ENCODE measurements around the gene FARS2.
A peak's percentile ranks its signal among the peaks of the same experiment; 100 is the strongest.

FARS2 gene

GRCh38 chr6:5667737-5668136 is 406.4 kb downstream of the FARS2 start:
- Histone ChIP-seq H3K27ac (ENCODE audit: low read depth, low read length) (no peak overlapping the region), H3K4ac (ENCODE audit: low read depth, low read length) (no peak overlapping the region), H2AK5ac (ENCODE audit: low read length) (no peak overlapping the region), H3K79me2 (ENCODE audit: control insufficient read depth, insufficient read depth, low read length, poor library complexity) (no peaks in the 10 kb centered on the region), H3K4me3 (ENCODE audit: low read depth, low read length) (no peak overlapping the region), H4K91ac (ENCODE audit: low read depth, low read length) (no peak overlapping the region), H4K12ac (ENCODE audit: low read depth, low read length) (no peak overlapping the region), H3K36me3 (ENCODE audit: control insufficient read depth in 1 of 2, insufficient read depth in 2 of 2, low read length in 2 of 2) (no peaks in the 10 kb centered on the region), H3K4me1 (ENCODE audit: control insufficient read depth in 1 of 2, insufficient read depth in 2 of 2, low read length in 2 of 2) (peaks cover 2 to 6% of the 10 kb centered on the region in 2 experiments), H3K4me2 (ENCODE audit: low read length) (no peak overlapping the region), H3K23ac (ENCODE audit: low read length) (no peak overlapping the region), H2AFZ (ENCODE audit: insufficient read depth, low read length, poor library complexity) (no peak overlapping the region), H3K9ac (ENCODE audit: low read length) (no peak overlapping the region), H4K8ac (ENCODE audit: low read depth, low read length) (no peak overlapping the region), H3K27me3 (ENCODE audit: insufficient read depth, low read length) (no peaks in the 10 kb centered on the region), H2BK5ac (ENCODE audit: low read depth, low read length, poor library complexity) (no peak overlapping the region), H3K79me1 (ENCODE audit: low read length) (no peaks in the 10 kb centered on the region), H3K9me3 (ENCODE audit: insufficient read depth, low read depth, low read length) (no peaks in the 10 kb centered on the region), H2BK12ac (ENCODE audit: low read length) (no peak overlapping the region), H3K18ac (ENCODE audit: low read length) (no peak overlapping the region), H2BK120ac (ENCODE audit: insufficient read depth, low read length, poor library complexity) (no peak overlapping the region), H3K14ac (ENCODE audit: low read length) (no peak overlapping the region)
- DNase-seq: no peak
- WGBS (ENCODE audit: extremely low coverage, insufficient coverage, insufficient read length): no CpG with 5 or more reads among the region's 5 CpGs

GRCh38 chr6:5670381-5670780 is 409.1 kb downstream of the FARS2 start:
- no peak overlapping the region for H3K9ac ChIP-seq (ENCODE audit: low read length)
- no peak overlapping the region for H4K8ac ChIP-seq (ENCODE audit: low read depth, low read length)
- no peak overlapping the region for H3K27ac ChIP-seq (ENCODE audit: low read depth, low read length)
- H3K4me2 ChIP-seq (ENCODE audit: low read length): no peak overlapping the region
- no peaks in the 10 kb centered on the region for H3K79me2 ChIP-seq (ENCODE audit: control insufficient read depth, insufficient read depth, low read length, poor library complexity)
- H3K23ac ChIP-seq (ENCODE audit: low read length): no peak overlapping the region
- no peak overlapping the region for H2BK5ac ChIP-seq (ENCODE audit: low read depth, low read length, poor library complexity)
- no peak overlapping the region for H2AK5ac ChIP-seq (ENCODE audit: low read length)
- no peaks in the 10 kb centered on the region for H3K9me3 ChIP-seq (ENCODE audit: insufficient read depth, low read depth, low read length)
- H4K12ac ChIP-seq (ENCODE audit: low read depth, low read length): no peak overlapping the region
- no peaks in the 10 kb centered on the region for H3K36me3 ChIP-seq (ENCODE audit: control insufficient read depth in 1 of 2, insufficient read depth in 2 of 2, low read length in 2 of 2)
- H3K79me1 ChIP-seq (ENCODE audit: low read length): no peaks in the 10 kb centered on the region
- WGBS (ENCODE audit: extremely low coverage, insufficient coverage, insufficient read length): no CpG with 5 or more reads among the region's 2 CpGs
- H3K27me3 ChIP-seq (ENCODE audit: insufficient read depth, low read length): no peaks in the 10 kb centered on the region
- DNase-seq: no peak
- H2BK12ac ChIP-seq (ENCODE audit: low read length): no peak overlapping the region
- no peak overlapping the region for H2AFZ ChIP-seq (ENCODE audit: insufficient read depth, low read length, poor library complexity)
- no peak overlapping the region for H3K4me3 ChIP-seq (ENCODE audit: low read depth, low read length)
- no peak overlapping the region for H3K18ac ChIP-seq (ENCODE audit: low read length)
- H3K4ac ChIP-seq (ENCODE audit: low read depth, low read length): no peak overlapping the region
- no peak overlapping the region for H2BK120ac ChIP-seq (ENCODE audit: insufficient read depth, low read length, poor library complexity)
- H4K91ac ChIP-seq (ENCODE audit: low read depth, low read length): no peak overlapping the region
- no peak overlapping the region for H3K14ac ChIP-seq (ENCODE audit: low read length)
- H3K4me1 ChIP-seq (ENCODE audit: control insufficient read depth in 1 of 2, insufficient read depth in 2 of 2, low read length in 2 of 2): no peaks in the 10 kb centered on the region

- no peak overlapping the region for H3K14ac ChIP-seq (ENCODE audit: low read length)
- no peak overlapping the region for H3K4me3 ChIP-seq (ENCODE audit: low read depth, low read length)
- no peaks in the 10 kb centered on the region for H3K79me2 ChIP-seq (ENCODE audit: control insufficient read depth, insufficient read depth, low read length, poor library complexity)
- no peak overlapping the region for H3K27ac ChIP-seq (ENCODE audit: low read depth, low read length)
- no peak overlapping the region for H3K9ac ChIP-seq (ENCODE audit: low read length)
- WGBS (ENCODE audit: extremely low coverage, insufficient coverage, insufficient read length): no CpG with 5 or more reads among the region's 7 CpGs
- no peak overlapping the region for H2AK5ac ChIP-seq (ENCODE audit: low read length)
- no peaks in the 10 kb centered on the region for H3K36me3 ChIP-seq (ENCODE audit: control insufficient read depth in 1 of 2, insufficient read depth in 2 of 2, low read length in 2 of 2)
- no peak overlapping the region for H4K91ac ChIP-seq (ENCODE audit: low read depth, low read length)
- H2AFZ ChIP-seq (ENCODE audit: insufficient read depth, low read length, poor library complexity): no peak overlapping the region
- H2BK12ac ChIP-seq (ENCODE audit: low read length): no peak overlapping the region
- no peaks in the 10 kb centered on the region for H3K27me3 ChIP-seq (ENCODE audit: insufficient read depth, low read length)
- no peak overlapping the region for H2BK5ac ChIP-seq (ENCODE audit: low read depth, low read length, poor library complexity)
- no peak overlapping the region for H2BK120ac ChIP-seq (ENCODE audit: insufficient read depth, low read length, poor library complexity)
- no peaks in the 10 kb centered on the region for H3K79me1 ChIP-seq (ENCODE audit: low read length)
- H3K23ac ChIP-seq (ENCODE audit: low read length): no peak overlapping the region
- H4K8ac ChIP-seq (ENCODE audit: low read depth, low read length): no peak overlapping the region
- no peak overlapping the region for H3K4me2 ChIP-seq (ENCODE audit: low read length)
- H3K4me1 ChIP-seq (ENCODE audit: control insufficient read depth in 1 of 2, insufficient read depth in 2 of 2, low read length in 2 of 2): no peaks in the 10 kb centered on the region
- no peak overlapping the region for H3K18ac ChIP-seq (ENCODE audit: low read length)
- peak in 1 of 2 donors; percentile 32 for DNase-seq
- H3K9me3 ChIP-seq (ENCODE audit: insufficient read depth, low read depth, low read length): no peaks in the 10 kb centered on the region
- H4K12ac ChIP-seq (ENCODE audit: low read depth, low read length): no peak overlapping the region
- no peak overlapping the region for H3K4ac ChIP-seq (ENCODE audit: low read depth, low read length)
These were observed 409.7 kb downstream of the FARS2 start for GRCh38 chr6:5670811-5671561.

GRCh38 chr6:5671601-5672559 is 410.6 kb downstream of the FARS2 start:
- H2BK120ac ChIP-seq (ENCODE audit: insufficient read depth, low read length, poor library complexity): no peak overlapping the region
- no peaks in the 10 kb centered on the region for H3K27me3 ChIP-seq (ENCODE audit: insufficient read depth, low read length)
- H3K4ac ChIP-seq (ENCODE audit: low read depth, low read length): no peak overlapping the region
- H3K4me3 ChIP-seq (ENCODE audit: low read depth, low read length): no peak overlapping the region
- H3K23ac ChIP-seq (ENCODE audit: low read length): no peak overlapping the region
- no peak overlapping the region for H2BK12ac ChIP-seq (ENCODE audit: low read length)
- no peak overlapping the region for H3K9ac ChIP-seq (ENCODE audit: low read length)
- no peak overlapping the region for H3K27ac ChIP-seq (ENCODE audit: low read depth, low read length)
- no peak overlapping the region for H2BK5ac ChIP-seq (ENCODE audit: low read depth, low read length, poor library complexity)
- WGBS (ENCODE audit: extremely low coverage, insufficient coverage, insufficient read length): no CpG with 5 or more reads among the region's 22 CpGs
- no peak overlapping the region for H2AK5ac ChIP-seq (ENCODE audit: low read length)
- no peak overlapping the region for H4K8ac ChIP-seq (ENCODE audit: low read depth, low read length)
- H4K91ac ChIP-seq (ENCODE audit: low read depth, low read length): no peak overlapping the region
- H3K18ac ChIP-seq (ENCODE audit: low read length): no peak overlapping the region
- H3K79me1 ChIP-seq (ENCODE audit: low read length): no peaks in the 10 kb centered on the region
- no peak overlapping the region for H3K14ac ChIP-seq (ENCODE audit: low read length)
- DNase-seq: no peak
- no peaks in the 10 kb centered on the region for H3K4me1 ChIP-seq (ENCODE audit: control insufficient read depth in 1 of 2, insufficient read depth in 2 of 2, low read length in 2 of 2)
- H4K12ac ChIP-seq (ENCODE audit: low read depth, low read length): no peak overlapping the region
- no peak overlapping the region for H3K4me2 ChIP-seq (ENCODE audit: low read length)
- no peaks in the 10 kb centered on the region for H3K9me3 ChIP-seq (ENCODE audit: insufficient read depth, low read depth, low read length)
- no peaks in the 10 kb centered on the region for H3K79me2 ChIP-seq (ENCODE audit: control insufficient read depth, insufficient read depth, low read length, poor library complexity)
- no peak overlapping the region for H2AFZ ChIP-seq (ENCODE audit: insufficient read depth, low read length, poor library complexity)
- H3K36me3 ChIP-seq (ENCODE audit: control insufficient read depth in 1 of 2, insufficient read depth in 2 of 2, low read length in 2 of 2): no peaks in the 10 kb centered on the region
